Suprapubic skin (tissue), 4 donors: ENCODE results near the gene JCHAIN. TPM values are rescaled to one million over a fixed set of nuclear protein-coding genes. Genes with fewer than 3 reads are reported as not detected.

Source experiments
- DNase-seq, 2 donors: peaks; one replicate each; pipeline ENCODE4 v3.0.0-alpha.2; 2019; ENCODE audit warnings: low spot score in 2 of 2
- H3K27ac ChIP-seq: fragments of 200-600 bp; sonication (generic); one replicate; pipeline ENCODE4 v1.5.1; 2019
- H3K27me3 ChIP-seq: fragments of 200-600 bp; sonication (generic); one replicate; pipeline ENCODE4 v1.5.1; 2019
- H3K36me3 ChIP-seq: fragments of 200-600 bp; sonication (generic); one replicate; pipeline ENCODE4 v1.5.1; 2019
- H3K4me1 ChIP-seq: fragments of 200-600 bp; sonication (generic); one replicate; pipeline ENCODE4 v1.5.1; 2019
- H3K4me3 ChIP-seq: fragments of 200-600 bp; sonication (generic); one replicate; pipeline ENCODE4 v1.5.1; 2019; ENCODE audit warnings: mild to moderate bottlenecking
- H3K9me3 ChIP-seq: fragments of 200-600 bp; sonication (generic); one replicate; pipeline ENCODE4 v1.5.1; 2019
- EP300 ChIP-seq: sonication (generic); formaldehyde crosslinking; IDR thresholded peaks from one replicate; pipeline ENCODE4 v1.6.1; 2017; ENCODE audit warnings: antibody characterized with exemption
- POLR2A ChIP-seq, 2 donors: fragments of 450-650 bp; IDR thresholded peaks; one replicate each; pipeline ENCODE4 v1.6.1; 2017; ENCODE audit warnings: antibody characterized with exemption in 2 of 2, mild to moderate bottlenecking in 2 of 2, moderate library complexity in 2 of 2
- POLR2AphosphoS5 ChIP-seq, 3 donors: sonication (generic); formaldehyde crosslinking; IDR thresholded peaks; one replicate each; pipeline ENCODE4 v1.6.1; 2017; ENCODE audit warnings: antibody characterized with exemption in 3 of 3
- WGBS: methylation state at CpG from one replicate; pipeline ENCODE4 v1.1.5; 2018; 5-methylcytosine and 5-hydroxymethylcytosine counted together
- total RNA-seq, 4 donors: library from RNA; depleted of rRNA; stranded (reverse); fragments of >200 nt; gene quantifications; one replicate each; pipeline ENCODE4 v1.1.0, GENCODE V29; 2016
- TF ChIP-seq, protein P1 (sequence below), 2 donors: fragments of 200-600 bp in 1 of 2; fragments of 450-650 bp in 1 of 2; sonication (generic) in 1 of 2; IDR thresholded peaks; one replicate each; pipeline ENCODE4 v1.5.1; 2016 to 2019; ENCODE audit warnings: antibody characterized with exemption in 2 of 2, mild to moderate bottlenecking in 1 of 2, moderate library complexity in 1 of 2

JCHAIN gene
- total RNA-seq, 4 donors from 2014 or later = 0.68 to 8.4 (median 1.4) TPM; not detected in 1

- Histone ChIP-seq H3K27me3 (no peaks in the 10 kb centered on the region), H3K36me3 (no peaks in the 10 kb centered on the region), H3K4me1 (peaks cover 47% of the 10 kb centered on the region), H3K9me3 (no peaks in the 10 kb centered on the region), H3K4me3 (no peak overlapping the region), H3K27ac (peak overlapping the region; percentile 65)
- no peak for TF ChIP-seq POLR2A (IDR thresholded peaks at IDR 0.05)
- TF ChIP-seq POLR2AphosphoS5 (IDR thresholded peaks at IDR 0.05) = no peak
- TF ChIP-seq, protein P1, sequence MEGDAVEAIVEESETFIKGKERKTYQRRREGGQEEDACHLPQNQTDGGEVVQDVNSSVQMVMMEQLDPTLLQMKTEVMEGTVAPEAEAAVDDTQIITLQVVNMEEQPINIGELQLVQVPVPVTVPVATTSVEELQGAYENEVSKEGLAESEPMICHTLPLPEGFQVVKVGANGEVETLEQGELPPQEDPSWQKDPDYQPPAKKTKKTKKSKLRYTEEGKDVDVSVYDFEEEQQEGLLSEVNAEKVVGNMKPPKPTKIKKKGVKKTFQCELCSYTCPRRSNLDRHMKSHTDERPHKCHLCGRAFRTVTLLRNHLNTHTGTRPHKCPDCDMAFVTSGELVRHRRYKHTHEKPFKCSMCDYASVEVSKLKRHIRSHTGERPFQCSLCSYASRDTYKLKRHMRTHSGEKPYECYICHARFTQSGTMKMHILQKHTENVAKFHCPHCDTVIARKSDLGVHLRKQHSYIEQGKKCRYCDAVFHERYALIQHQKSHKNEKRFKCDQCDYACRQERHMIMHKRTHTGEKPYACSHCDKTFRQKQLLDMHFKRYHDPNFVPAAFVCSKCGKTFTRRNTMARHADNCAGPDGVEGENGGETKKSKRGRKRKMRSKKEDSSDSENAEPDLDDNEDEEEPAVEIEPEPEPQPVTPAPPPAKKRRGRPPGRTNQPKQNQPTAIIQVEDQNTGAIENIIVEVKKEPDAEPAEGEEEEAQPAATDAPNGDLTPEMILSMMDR (IDR thresholded peaks at IDR 0.05) = no peak
- no peak for DNase-seq
- WGBS = 83% methylated on average over 7 of the region's 7 CpGs
These were observed 46.5 kb upstream of the JCHAIN start for GRCh38 chr4:70712604-70713452.

DNA sequence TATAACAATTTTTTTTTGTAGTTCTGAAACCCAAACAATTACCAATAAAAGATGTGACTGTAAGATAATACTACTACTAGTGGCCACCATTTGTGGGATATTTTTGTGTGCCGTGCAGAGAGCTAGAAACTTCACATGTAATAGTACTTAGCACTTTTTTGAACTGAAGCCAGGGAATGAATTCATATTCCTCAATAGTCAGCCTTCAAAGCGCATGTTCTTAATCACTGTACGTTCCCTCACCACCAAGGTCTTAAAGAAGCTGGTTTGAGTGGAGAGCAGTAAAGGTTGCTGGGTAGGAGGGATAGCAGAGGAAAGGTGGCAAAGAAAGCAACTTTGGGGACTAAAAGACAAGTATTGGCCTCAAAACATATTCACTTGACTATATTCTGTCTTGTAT, 45.8 kb upstream of the JCHAIN start:
- TF ChIP-seq EP300 (no peak), POLR2A (IDR thresholded peaks at IDR 0.05) (no peak), POLR2AphosphoS5 (IDR thresholded peaks at IDR 0.05) (no peak)
- TF ChIP-seq, protein P1 (IDR thresholded peaks at IDR 0.05) = no peak
- peaks cover 52% of the 10 kb centered on the region for H3K4me1 ChIP-seq
- WGBS = 31% methylated on average over 3 of the region's 3 CpGs
- no peaks in the 10 kb centered on the region for H3K9me3 ChIP-seq
- H3K36me3 ChIP-seq = no peaks in the 10 kb centered on the region
- no peak for DNase-seq
- H3K4me3 ChIP-seq = no peak overlapping the region
- H3K27ac ChIP-seq = no peak overlapping the region
- no peaks in the 10 kb centered on the region for H3K27me3 ChIP-seq

- no peak overlapping the region for H3K27ac ChIP-seq
- no peak for DNase-seq
- no peaks in the 10 kb centered on the region for H3K27me3 ChIP-seq
- H3K4me1 ChIP-seq = peaks cover 57% of the 10 kb centered on the region
- H3K4me3 ChIP-seq = no peak overlapping the region
- no peaks in the 10 kb centered on the region for H3K36me3 ChIP-seq
- 68% methylated on average over 3 of the region's 3 CpGs for WGBS
- no peak for TF ChIP-seq POLR2AphosphoS5 (IDR thresholded peaks at IDR 0.05)
- TF ChIP-seq, protein P1 (IDR thresholded peaks at IDR 0.05) = no peak
- TF ChIP-seq EP300 = no peak
- TF ChIP-seq POLR2A (IDR thresholded peaks at IDR 0.05) = no peak
- H3K9me3 ChIP-seq = no peaks in the 10 kb centered on the region
These were observed 45.3 kb upstream of the JCHAIN start for GRCh38 chr4:70711599-70711998.

- no peak for TF ChIP-seq POLR2AphosphoS5 (IDR thresholded peaks at IDR 0.05)
- no peak for TF ChIP-seq EP300
- TF ChIP-seq, protein P1 (IDR thresholded peaks at IDR 0.05) = no peak
- TF ChIP-seq POLR2A (IDR thresholded peaks at IDR 0.05) = no peak
- Histone ChIP-seq H3K4me3 (no peak overlapping the region), H3K27me3 (no peaks in the 10 kb centered on the region), H3K36me3 (no peaks in the 10 kb centered on the region), H3K4me1 (peaks cover 61% of the 10 kb centered on the region), H3K9me3 (no peaks in the 10 kb centered on the region), H3K27ac (no peak overlapping the region)
- no peak for DNase-seq
- 84% methylated on average over 7 of the region's 7 CpGs for WGBS
These were observed 43.4 kb upstream of the JCHAIN start for GRCh38 chr4:70709611-70710205.

DNA sequence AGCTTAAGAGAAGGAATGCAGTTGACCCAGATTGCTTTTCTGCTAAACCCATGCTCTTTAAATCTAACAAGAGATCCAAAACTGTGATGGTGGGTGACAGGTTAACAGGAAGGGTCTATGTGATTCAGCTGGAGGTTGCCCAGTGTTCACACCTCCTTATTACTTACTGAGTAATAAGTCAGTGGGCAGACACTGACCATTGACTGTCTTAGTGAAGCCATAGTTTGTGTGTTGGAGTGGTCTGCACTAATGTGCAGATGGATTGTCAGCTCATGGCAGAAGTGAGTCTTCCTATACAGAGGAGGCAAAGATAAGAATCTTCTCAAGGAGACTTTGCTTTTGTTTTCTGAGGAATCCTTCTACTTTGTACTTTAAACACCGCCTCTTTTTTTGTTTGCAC, 40.2 kb upstream of the JCHAIN start:
- H3K27me3 ChIP-seq = no peaks in the 10 kb centered on the region
- no peak for DNase-seq
- TF ChIP-seq EP300 = no peak
- TF ChIP-seq POLR2A (IDR thresholded peaks at IDR 0.05) = no peak
- TF ChIP-seq, protein P1 (IDR thresholded peaks at IDR 0.05) = no peak
- TF ChIP-seq POLR2AphosphoS5 (IDR thresholded peaks at IDR 0.05) = no peak
- H3K36me3 ChIP-seq = no peaks in the 10 kb centered on the region
- H3K27ac ChIP-seq = peak overlapping the region; percentile 99
- no peaks in the 10 kb centered on the region for H3K9me3 ChIP-seq
- WGBS = 54% methylated on average over 1 of the region's 1 CpG
- H3K4me1 ChIP-seq = peaks cover 45% of the 10 kb centered on the region
- peak overlapping the region; percentile 96 for H3K4me3 ChIP-seq
